MM.1S (cell line): ENCODE measurements around the gene SLC30A5.

ENCODE experiments used
- DNase-seq: peaks from one replicate; pipeline ENCODE4 v3.0.0-alpha.2; 2015
- H2AFZ ChIP-seq: fragments of 300-600 bp; sonication (generic); 2 replicates; pipeline ENCODE4 v1.6.0; 2016; ENCODE audit warnings: antibody characterized with exemption, low read length
- H3F3A ChIP-seq: fragments of 300-600 bp; sonication (generic); 2 replicates; pipeline ENCODE4 v1.6.1; 2016; ENCODE audit warnings: mild to moderate bottlenecking, antibody characterized with exemption, low read length, moderate library complexity, mixed read lengths; ENCODE audit not compliant: insufficient read depth
- H3K27ac ChIP-seq: fragments of 300-600 bp; sonication (generic); 2 replicates; pipeline ENCODE4 v1.5.1; 2016; ENCODE audit warnings: mild to moderate bottlenecking, low read length
- H3K27me3 ChIP-seq: fragments of 300-600 bp; sonication (generic); replicated peaks from 2 replicates; pipeline ENCODE4 v1.6.0; 2016; ENCODE audit warnings: low read length; ENCODE audit not compliant: insufficient read depth
- H3K36me3 ChIP-seq: fragments of 300-600 bp; sonication (generic); replicated peaks from 2 replicates; pipeline ENCODE4 v1.6.1; 2016; ENCODE audit warnings: mild to moderate bottlenecking, low read length, mixed read lengths; ENCODE audit not compliant: insufficient read depth
- H3K4me1 ChIP-seq: fragments of 300-600 bp; sonication (generic); 2 replicates; pipeline ENCODE4 v1.6.1; 2016; ENCODE audit warnings: low read length, mixed read lengths
- H3K4me2 ChIP-seq: fragments of 300-600 bp; sonication (generic); 2 replicates; pipeline ENCODE4 v1.6.0; 2016; ENCODE audit warnings: low read depth, low read length
- H3K4me3 ChIP-seq: fragments of 300-600 bp; sonication (generic); 2 replicates; pipeline ENCODE4 v1.5.1; 2016; ENCODE audit warnings: low read length, mixed read lengths
- H3K79me2 ChIP-seq: fragments of 300-600 bp; sonication (generic); 2 replicates; pipeline ENCODE4 v1.6.1; 2016; ENCODE audit warnings: mixed run types, low read length, mixed read lengths
- H3K9ac ChIP-seq: fragments of 300-600 bp; sonication (generic); 2 replicates; pipeline ENCODE4 v1.6.1; 2016; ENCODE audit warnings: low read length, mixed read lengths
- H3K9me2 ChIP-seq: fragments of 300-600 bp; sonication (generic); replicated peaks from 2 replicates; pipeline ENCODE4 v1.6.1; 2016; ENCODE audit warnings: mild to moderate bottlenecking, low read length, mixed read lengths; ENCODE audit not compliant: insufficient read depth
- H3K9me3 ChIP-seq: fragments of 300-600 bp; sonication (generic); replicated peaks from 2 replicates; pipeline ENCODE4 v1.6.1; 2016; ENCODE audit warnings: mild to moderate bottlenecking, low read length, mixed read lengths; ENCODE audit not compliant: insufficient read depth
- H4K20me1 ChIP-seq: fragments of 300-600 bp; sonication (generic); 2 replicates; pipeline ENCODE4 v1.6.1; 2016; ENCODE audit warnings: mild to moderate bottlenecking, low read length, moderate library complexity, mixed read lengths; ENCODE audit not compliant: insufficient read depth
- CTCF ChIP-seq: fragments of 300-600 bp; sonication (generic); IDR thresholded peaks from 2 replicates; pipeline ENCODE4 v1.5.1; 2016; ENCODE audit warnings: antibody characterized with exemption, low read length, mixed read lengths
- EZH2 ChIP-seq: fragments of 300-600 bp; sonication (generic); optimal IDR thresholded peaks from 2 replicates; pipeline ENCODE3; 2017; ENCODE audit warnings: low read depth, mild to moderate bottlenecking, antibody characterized with exemption, low read length, mixed read lengths
- EZH2phosphoT487 ChIP-seq: fragments of 300-600 bp; sonication (generic); IDR thresholded peaks from 2 replicates; pipeline ENCODE4 v1.6.1; 2018; ENCODE audit warnings: antibody characterized with exemption, low read length

The SLC30A5 gene

GRCh38 chr5:69074664-69075521 lies 18.9 kb upstream of the SLC30A5 start:
- no peak overlapping the region for H3K9ac ChIP-seq
- no peak overlapping the region for H3K4me3 ChIP-seq

GRCh38 chr5:69075522-69076179 lies 18.2 kb upstream of the SLC30A5 start:
- H3K4me1 ChIP-seq: no peaks in the 10 kb centered on the region
- DNase-seq: no peak
- H3K36me3 ChIP-seq: no peaks in the 10 kb centered on the region
- H2AFZ ChIP-seq: no peak overlapping the region
- no peaks in the 10 kb centered on the region for H3K9me2 ChIP-seq
- no peaks in the 10 kb centered on the region for H4K20me1 ChIP-seq
- H3K9ac ChIP-seq: no peak overlapping the region
- no peak overlapping the region for H3K4me2 ChIP-seq
- H3F3A ChIP-seq: no peaks in the 10 kb centered on the region
- H3K27ac ChIP-seq: no peak overlapping the region
- TF ChIP-seq EZH2 (no peak), CTCF (no peak), EZH2phosphoT487 (no peak)
- H3K27me3 ChIP-seq: no peaks in the 10 kb centered on the region
- H3K4me3 ChIP-seq: no peak overlapping the region
- no peaks in the 10 kb centered on the region for H3K79me2 ChIP-seq
- H3K9me3 ChIP-seq: no peaks in the 10 kb centered on the region

More at GRCh38 chr5:69074664-69075521, 18.9 kb upstream of the SLC30A5 start:
- Histone ChIP-seq H2AFZ (no peak overlapping the region), H3K79me2 (no peaks in the 10 kb centered on the region), H3F3A (no peaks in the 10 kb centered on the region), H3K9me2 (no peaks in the 10 kb centered on the region), H4K20me1 (no peaks in the 10 kb centered on the region), H3K27ac (no peak overlapping the region), H3K36me3 (no peaks in the 10 kb centered on the region), H3K27me3 (no peaks in the 10 kb centered on the region), H3K4me2 (no peak overlapping the region), H3K9me3 (no peaks in the 10 kb centered on the region), H3K4me1 (no peaks in the 10 kb centered on the region)
- no peak for DNase-seq
- TF ChIP-seq EZH2 (no peak), EZH2phosphoT487 (no peak), CTCF (no peak)

GRCh38 chr5:69078921-69079540 lies 14.8 kb upstream of the SLC30A5 start:
- Histone ChIP-seq H2AFZ (no peak overlapping the region), H3K79me2 (no peaks in the 10 kb centered on the region), H3K27ac (no peak overlapping the region), H3K4me3 (no peak overlapping the region), H3K9ac (no peak overlapping the region), H3K4me2 (no peak overlapping the region), H3F3A (no peaks in the 10 kb centered on the region), H3K27me3 (no peaks in the 10 kb centered on the region), H3K9me3 (no peaks in the 10 kb centered on the region), H3K36me3 (no peaks in the 10 kb centered on the region), H3K4me1 (no peaks in the 10 kb centered on the region), H3K9me2 (no peaks in the 10 kb centered on the region), H4K20me1 (no peaks in the 10 kb centered on the region)
- no peak for TF ChIP-seq CTCF
- no peak for TF ChIP-seq EZH2phosphoT487
- TF ChIP-seq EZH2: no peak
- DNase-seq: no peak
